ENCODE results near the gene WDR4.
"Not testable (repeated sequence)": the region's sequence is repeated elsewhere in the genome, so short reads cannot be mapped to it uniquely, and the experiment has no call there.

WDR4 gene

DNA sequence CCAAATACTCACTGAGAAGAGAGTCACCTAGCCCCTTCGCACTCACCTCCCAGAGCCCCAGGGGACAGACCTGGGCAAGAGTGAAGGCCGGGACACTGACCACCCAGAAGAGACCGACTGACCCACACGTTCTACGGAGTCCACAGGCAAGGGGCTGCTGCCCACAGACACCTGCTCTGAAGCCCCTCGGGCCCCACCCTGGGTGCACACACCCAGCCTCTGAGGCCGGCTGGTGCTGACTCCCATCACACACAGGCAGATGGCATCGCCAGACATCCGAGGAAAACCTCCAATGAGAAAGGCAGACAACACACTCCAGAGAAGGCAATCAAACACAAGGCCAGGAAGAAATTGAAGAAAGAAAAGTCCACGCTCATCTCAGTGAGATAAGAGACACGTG lies 22.1 kb downstream of the WDR4 start:
- peak in 1 of 10 donors; percentile 77 for DNase-seq
- intact Hi-C loops (cut with DNase I) = no loop called here

- intact Hi-C loops (cut with DNase I) = no loop called here
- peak in 1 of 10 donors; percentile 55 for DNase-seq
These were observed 23.4 kb downstream of the WDR4 start for GRCh38 chr21:42855937-42856335.

- intact Hi-C loops (cut with DNase I) = no loop called here
- peak in 2 of 10 donors; percentile 17 to 62 for DNase-seq
These were observed 24.0 kb downstream of the WDR4 start for GRCh38 chr21:42855171-42855936.

DNA sequence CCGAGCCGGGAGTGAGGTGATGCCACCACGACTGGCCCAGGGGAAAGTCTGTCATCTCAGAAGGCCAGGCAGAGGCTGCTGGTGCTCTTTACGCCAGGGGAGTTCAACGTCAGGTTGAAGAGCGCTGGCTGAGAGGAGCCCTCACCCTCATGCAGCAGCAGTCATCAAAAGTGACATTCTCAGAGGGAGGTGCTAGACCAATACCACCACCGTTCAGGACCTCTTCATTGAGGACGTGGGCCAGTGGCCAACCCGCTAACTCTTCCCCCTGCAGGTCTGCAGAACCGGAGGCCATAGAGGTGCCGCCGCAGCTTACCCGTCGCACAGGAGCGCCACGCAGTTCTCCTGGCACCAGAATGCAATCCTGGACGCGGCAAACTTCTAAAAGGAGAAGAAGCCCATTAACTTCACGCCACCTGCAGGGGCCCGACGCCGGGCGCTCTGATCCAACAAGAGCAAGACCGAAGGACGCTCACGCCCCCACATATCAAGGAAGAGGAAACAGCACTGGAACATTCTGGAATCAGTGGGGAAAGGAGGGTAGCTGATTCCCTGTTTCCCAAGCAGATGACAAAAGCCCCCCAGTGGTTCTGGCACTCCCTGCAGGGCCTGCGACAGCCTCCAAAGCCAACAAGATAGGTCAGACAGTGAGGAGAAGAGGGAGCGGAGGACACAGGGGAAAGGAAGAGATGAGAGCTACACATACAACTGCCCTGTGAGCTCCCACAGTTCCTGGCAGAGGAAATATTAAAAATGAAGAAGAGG lies 24.9 kb downstream of the WDR4 start:
- DNase-seq = peak in 1 of 10 donors; percentile 62
- intact Hi-C loops (cut with DNase I) = no loop called here

DNA sequence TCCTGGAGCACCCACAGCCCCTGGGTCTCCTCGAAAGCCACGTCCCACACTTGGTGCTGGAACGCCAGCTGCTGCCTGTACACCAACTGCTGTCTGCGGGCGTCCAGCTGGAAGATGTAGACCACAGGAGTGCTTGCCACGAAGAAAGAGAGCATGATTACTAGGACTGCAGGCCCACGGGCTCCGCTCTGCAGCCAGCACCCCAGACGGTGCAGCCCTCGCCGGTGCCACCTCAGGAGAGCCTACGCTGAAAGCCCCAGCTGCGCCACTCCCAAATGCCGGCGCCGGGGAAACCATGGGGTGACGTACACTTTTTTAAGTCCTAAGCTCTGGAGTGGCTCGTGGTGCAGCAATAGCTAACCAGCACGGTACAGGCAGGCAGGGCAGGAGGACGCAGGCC lies 25.7 kb downstream of the WDR4 start:
- DNase-seq = peak in 2 of 10 donors; percentile 72 to 75
- intact Hi-C loops (cut with DNase I) = no loop called here

GRCh38 chr21:42852925-42853570 lies 26.3 kb downstream of the WDR4 start:
- intact Hi-C loops (cut with DNase I) = no loop called here
- DNase-seq = peak in 2 of 10 donors; percentile 18 to 67

GRCh38 chr21:42851812-42852665 lies 27.3 kb downstream of the WDR4 start:
- peak in 3 of 10 donors; percentile 18 to 75 (median 68) for DNase-seq

GRCh38 chr21:42850866-42851391 lies 28.4 kb downstream of the WDR4 start:
- intact Hi-C loops (cut with DNase I) = no loop called here
- peak in 4 of 10 donors; percentile 19 to 77 (median 49) for DNase-seq

More at GRCh38 chr21:42851812-42852665, 27.3 kb downstream of the WDR4 start:
- intact Hi-C loops (cut with DNase I) = no loop called here

GRCh38 chr21:42850463-42850862 lies 28.9 kb downstream of the WDR4 start:
- intact Hi-C loops (cut with DNase I) = no loop called here
- peak in 3 of 10 donors; percentile 18 to 61 (median 48) for DNase-seq

GRCh38 chr21:42849759-42850412 lies 29.5 kb downstream of the WDR4 start:
- DNase-seq = peak in 3 of 10 donors; percentile 52 to 80 (median 79)
- intact Hi-C loops (cut with DNase I) = no loop called here

DNA sequence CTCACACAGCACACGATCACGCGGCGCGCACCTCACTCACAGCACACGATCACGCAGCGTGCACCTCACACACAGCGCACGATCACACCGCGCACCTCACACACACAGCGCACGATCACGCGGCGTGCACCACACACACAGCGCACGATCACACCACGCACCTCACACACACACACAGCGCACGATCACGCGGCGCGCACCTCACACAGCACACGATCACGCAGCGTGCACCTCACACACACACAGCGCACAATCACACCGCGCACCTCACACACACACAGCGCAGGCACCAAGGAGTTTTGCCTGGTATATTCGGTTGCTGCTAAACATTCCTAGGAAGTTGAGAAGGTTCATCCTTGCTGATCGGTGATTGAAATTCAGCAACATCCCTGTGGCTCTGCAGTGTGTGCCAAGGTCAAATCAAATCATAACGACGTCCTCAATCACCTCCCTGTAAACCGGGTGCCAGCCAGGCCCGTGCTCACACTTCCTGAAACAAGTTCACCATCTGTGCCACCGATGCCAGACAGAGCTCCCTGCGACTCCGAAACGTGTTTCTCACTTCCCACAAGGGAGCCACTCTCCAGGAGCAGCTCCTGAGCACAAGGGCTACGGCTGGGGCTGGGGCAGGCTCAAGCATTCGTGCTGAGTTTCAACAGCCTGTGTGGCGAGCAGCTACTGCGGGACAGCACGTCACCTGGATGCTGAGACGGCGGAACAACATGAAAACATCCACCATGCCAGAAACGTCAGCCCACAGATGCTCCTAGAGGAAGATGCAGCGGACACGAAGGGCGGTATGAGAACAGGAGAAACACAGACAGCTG lies 30.2 kb downstream of the WDR4 start:
- intact Hi-C loops (cut with DNase I) = no loop called here
- peak in 4 of 10 donors; percentile 16 to 77 (median 62) for DNase-seq

GRCh38 chr21:42848144-42848931 lies 31.0 kb downstream of the WDR4 start:
- intact Hi-C loops (cut with DNase I) = not testable (repeated sequence)
- DNase-seq = peak in 3 of 10 donors; percentile 24 to 55 (median 38)

DNA sequence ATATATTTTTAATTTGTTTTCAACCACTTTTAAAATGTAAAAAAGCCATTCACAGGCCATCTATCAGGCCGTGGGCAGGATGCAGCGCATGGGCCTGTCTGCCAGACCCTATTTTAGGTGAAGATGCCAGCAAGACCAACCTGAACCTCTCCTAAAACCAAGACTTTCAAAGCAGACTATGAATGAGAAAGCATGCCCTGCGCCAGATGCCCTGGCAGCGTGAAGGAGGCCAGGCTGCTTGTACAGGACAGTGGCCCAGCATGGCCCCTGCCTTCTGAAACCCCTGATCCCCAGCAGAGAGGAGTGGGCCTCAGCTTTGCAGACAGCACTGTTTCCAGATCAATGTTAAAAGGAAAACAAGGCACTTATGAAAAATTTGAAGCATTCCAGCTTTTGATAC lies 31.6 kb downstream of the WDR4 start:
- intact Hi-C loops (cut with DNase I) = no loop called here

GRCh38 chr21:42847051-42847707 lies 32.2 kb downstream of the WDR4 start:
- peak in 4 of 10 donors; percentile 12 to 73 (median 50) for DNase-seq
- intact Hi-C loops (cut with DNase I) = no loop called here

More for the DNA sequence above, 31.6 kb downstream of the WDR4 start:
- peak in 4 of 10 donors; percentile 2 to 17 (median 5) for DNase-seq

GRCh38 chr21:42846221-42846620 lies 33.1 kb downstream of the WDR4 start:
- peak in 4 of 10 donors; percentile 4 to 61 (median 44) for DNase-seq
- intact Hi-C loops (cut with DNase I) = no loop called here

GRCh38 chr21:42845296-42845965 lies 33.9 kb downstream of the WDR4 start:
- intact Hi-C loops (cut with DNase I) = no loop called here
- peak in 7 of 10 donors; percentile 22 to 83 (median 42) for DNase-seq

Measured in posterior cingulate gyrus (tissue), 11 donors.